ENCODE results near the gene AGBL3. TPM values are rescaled to one million over a fixed set of nuclear protein-coding genes. Genes with fewer than 3 reads are reported as not detected.

Gene AGBL3
- total and polyA plus RNA-seq, 9 of the 15 experiments (the other 6 are each of a cell fraction or from before 2014, with no cell fraction given), result 0.54 to 2.9 (median 1.7) TPM

GRCh38 chr7:135168489-135169140, 182.3 kb downstream of the AGBL3 start (continued):
- TF ChIP-seq BCLAF1 (IDR thresholded peaks at IDR 0.05; ENCODE audit: borderline replicate concordance in 1 of 2, control insufficient read depth in 1 of 2, low read depth in 2 of 2, low read length in 1 of 2) (no peak), BRD9 (IDR thresholded peaks at IDR 0.05; ENCODE audit: low read depth, partially characterized antibody) (no peak), HMGXB4 (CRISPR knock-in tag; IDR thresholded peaks at IDR 0.05) (no peak), POLR2G (IDR thresholded peaks at IDR 0.05; ENCODE audit: low read depth, low read length) (peak; percentile 10; the same call in 1 of the 2 replicates)
- TF ChIP-seq, protein P1, sequence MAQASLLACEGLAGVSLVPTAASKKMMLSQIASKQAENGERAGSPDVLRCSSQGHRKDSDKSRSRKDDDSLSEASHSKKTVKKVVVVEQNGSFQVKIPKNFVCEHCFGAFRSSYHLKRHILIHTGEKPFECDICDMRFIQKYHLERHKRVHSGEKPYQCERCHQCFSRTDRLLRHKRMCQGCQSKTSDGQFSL (CRISPR knock-in tag; IDR thresholded peaks at IDR 0.05), result no peak
- TF ChIP-seq, protein P1 (tag; IDR thresholded peaks at IDR 0.05), result peak in 1 of 2 experiments; percentile 6; a peak in 1 of 4 replicates
